H9 (cell line): ENCODE data around the gene KDM4C. TPM values are rescaled to one million over a fixed set of nuclear protein-coding genes. Genes with fewer than 3 reads are reported as not detected.

Source experiments
- DNase-seq: peaks from one replicate; pipeline ENCODE4 v3.0.0-alpha.2; 2017
- H2AFZ ChIP-seq: one replicate; pipeline ENCODE4 v1.6.1; 2013; ENCODE audit warnings: mild to moderate bottlenecking, low read length, control low read depth, moderate library complexity
- H2AK5ac ChIP-seq: 2 replicates; pipeline ENCODE4 v1.6.1; 2013; ENCODE audit warnings: low read length, control low read depth, mixed read lengths; ENCODE audit not compliant: insufficient read length
- H2BK120ac ChIP-seq: one replicate; pipeline ENCODE4 v1.6.1; 2013; ENCODE audit warnings: low read depth, mild to moderate bottlenecking, low read length, control low read depth, inconsistent platforms; ENCODE audit not compliant: poor library complexity, severe bottlenecking
- H2BK12ac ChIP-seq: 2 replicates; pipeline ENCODE4 v1.6.1; 2013; ENCODE audit warnings: low read length, control low read depth, mixed read lengths, low read depth; ENCODE audit not compliant: insufficient read length
- H2BK15ac ChIP-seq: 2 replicates; pipeline ENCODE4 v1.6.1; 2013; ENCODE audit warnings: low read depth, low read length, control low read depth
- H2BK20ac ChIP-seq: one replicate; pipeline ENCODE4 v1.6.1; 2013; ENCODE audit warnings: low read depth, mild to moderate bottlenecking, low read length, control low read depth, inconsistent platforms; ENCODE audit not compliant: poor library complexity, severe bottlenecking
- H2BK5ac ChIP-seq: 2 replicates; pipeline ENCODE4 v1.6.1; 2013; ENCODE audit warnings: low read length, control low read depth, mixed read lengths; ENCODE audit not compliant: insufficient read length
- H3K14ac ChIP-seq: 2 replicates; pipeline ENCODE4 v1.6.1; 2013; ENCODE audit warnings: low read length, control low read depth; ENCODE audit not compliant: insufficient read depth
- H3K18ac ChIP-seq: 2 replicates; pipeline ENCODE4 v1.6.1; 2013; ENCODE audit warnings: low read depth, mild to moderate bottlenecking, mixed read lengths, low read length, control low read depth; ENCODE audit not compliant: insufficient read length
- H3K23ac ChIP-seq: 2 replicates; pipeline ENCODE4 v1.6.1; 2013; ENCODE audit warnings: low read length, control low read depth, mixed read lengths, low read depth; ENCODE audit not compliant: insufficient read length
- H3K23me2 ChIP-seq: 2 replicates; pipeline ENCODE4 v1.6.1; 2013; ENCODE audit warnings: low read depth, mild to moderate bottlenecking, mixed read lengths, low read length, control low read depth; ENCODE audit not compliant: insufficient read length, poor library complexity, severe bottlenecking
- H3K27ac ChIP-seq: 2 replicates; pipeline ENCODE4 v1.5.1; 2013; ENCODE audit warnings: low read length, control low read depth, mixed read lengths, low read depth; ENCODE audit not compliant: insufficient read length
- H3K27me3 ChIP-seq: 2 replicates; pipeline ENCODE4 v1.6.1; 2013; ENCODE audit warnings: low read length, control low read depth, inconsistent platforms; ENCODE audit not compliant: insufficient read depth
- H3K4ac ChIP-seq: 2 replicates; pipeline ENCODE4 v1.6.1; 2013; ENCODE audit warnings: low read depth, mild to moderate bottlenecking, control low read depth, inconsistent platforms, low read length, moderate library complexity
- H3K4me1 ChIP-seq: 2 replicates; pipeline ENCODE4 v1.6.1; 2013; ENCODE audit warnings: low read length, control low read depth, inconsistent platforms; ENCODE audit not compliant: insufficient read depth
- H3K4me2 ChIP-seq: 2 replicates; pipeline ENCODE4 v1.6.1; 2013; ENCODE audit warnings: low read length, control low read depth, mixed read lengths; ENCODE audit not compliant: insufficient read length, insufficient read depth
- H3K56ac ChIP-seq: 2 replicates; pipeline ENCODE4 v1.6.1; 2013; ENCODE audit warnings: low read depth, mild to moderate bottlenecking, mixed read lengths, low read length, control low read depth; ENCODE audit not compliant: insufficient read length
- H3K79me1 ChIP-seq: 2 replicates; pipeline ENCODE4 v1.6.1; 2013; ENCODE audit warnings: low read depth, mild to moderate bottlenecking, moderate library complexity, low read length, control low read depth, inconsistent platforms; ENCODE audit not compliant: insufficient read depth, poor library complexity, severe bottlenecking
- H3K79me2 ChIP-seq: 2 replicates; pipeline ENCODE4 v1.6.1; 2013; ENCODE audit warnings: low read length, control low read depth, inconsistent platforms; ENCODE audit not compliant: insufficient read depth
- H3K9ac ChIP-seq: 2 replicates; pipeline ENCODE4 v1.6.1; 2013; ENCODE audit warnings: low read length, control low read depth, mixed read lengths; ENCODE audit not compliant: insufficient read length; ENCODE audit errors: extremely low read depth
- H3K9me3 ChIP-seq: one replicate; pipeline ENCODE4 v1.6.1; 2013; ENCODE audit warnings: low read depth, low read length, inconsistent platforms; ENCODE audit not compliant: control insufficient read depth
- H3T11ph ChIP-seq: one replicate; pipeline ENCODE4 v1.6.1; 2013; ENCODE audit warnings: mild to moderate bottlenecking, low read length, control low read depth, inconsistent platforms
- H4K20me1 ChIP-seq: one replicate; pipeline ENCODE4 v1.6.1; 2013; ENCODE audit not compliant: control insufficient read depth, insufficient read length, insufficient read depth
- H4K5ac ChIP-seq: 2 replicates; pipeline ENCODE4 v1.6.1; 2013; ENCODE audit warnings: low read depth, mild to moderate bottlenecking, mixed read lengths, low read length, control low read depth; ENCODE audit not compliant: insufficient read length
- H4K8ac ChIP-seq: replicated peaks from 2 replicates; pipeline ENCODE4 v1.6.1; 2013; ENCODE audit warnings: low read length, control low read depth, mixed read lengths, low read depth; ENCODE audit not compliant: insufficient read length
- H4K91ac ChIP-seq: 2 replicates; pipeline ENCODE4 v1.6.1; 2013; ENCODE audit warnings: low read depth, mild to moderate bottlenecking, moderate library complexity, mixed read lengths, low read length, control low read depth; ENCODE audit not compliant: insufficient read length
- H3K27ac Mint-ChIP-seq, 3 experiments: 2 replicates in 2 of 3; 3 replicates in 1 of 3; pipeline ENCODE4 v1.8.0; 2020 to 2021; ENCODE audit warnings: mixed read lengths in 3 of 3, mild to moderate bottlenecking in 1 of 3, moderate library complexity in 1 of 3
- H3K27me3 Mint-ChIP-seq: 2 replicates; pipeline ENCODE4 v1.8.0; 2021; ENCODE audit warnings: low read depth, mild to moderate bottlenecking, moderate library complexity, mixed read lengths
- H3K36me3 Mint-ChIP-seq, 3 experiments: 2 replicates in 2 of 3; 3 replicates in 1 of 3; pipeline ENCODE4 v1.8.0; 2020 to 2021; ENCODE audit warnings: low read depth in 3 of 3, mixed read lengths in 3 of 3; ENCODE audit not compliant: insufficient read depth in 1 of 3
- H3K4me1 Mint-ChIP-seq, 2 experiments: 2 replicates each; pipeline ENCODE4 v1.8.0; 2020; ENCODE audit warnings: mixed read lengths in 2 of 2
- H3K4me3 Mint-ChIP-seq, 2 experiments: 2 replicates in 1 of 2; 3 replicates in 1 of 2; pipeline ENCODE4 v1.8.0; 2020 to 2021; ENCODE audit warnings: mild to moderate bottlenecking in 2 of 2, mixed read lengths in 2 of 2, moderate library complexity in 1 of 2
- H3K9me3 Mint-ChIP-seq, 2 experiments: 2 replicates in 1 of 2; 3 replicates in 1 of 2; pipeline ENCODE4 v1.8.0; 2020; ENCODE audit warnings: mild to moderate bottlenecking in 2 of 2, mixed read lengths in 2 of 2, moderate library complexity in 1 of 2
- WGBS: extraction: QIAGEN DNeasy Blood & Tissue Kit; methylation state at CpG from one replicate; pipeline ENCODE4 v1.1.7; 2013; ENCODE audit warnings: missing lambda C conversion rate, low lambda C conversion rate, mixed read lengths; ENCODE audit not compliant: insufficient read length; ENCODE audit errors: extremely low coverage; 5-methylcytosine and 5-hydroxymethylcytosine counted together
- total RNA-seq: library from RNA; stranded (reverse); gene quantifications from 2 replicates; pipeline ENCODE4 v1.2.1, GENCODE V29; 2021
- TF ChIP-seq, protein P1 (sequence below): fragments of 200-600 bp; sonication (generic); conservative IDR thresholded peaks from 3 replicates; pipeline ENCODE4 v1.8.0; 2021; ENCODE audit warnings: antibody characterized with exemption, mild to moderate bottlenecking

The KDM4C gene
- total RNA-seq, 1 experiment from 2014 or later: 24.0 TPM

DNA sequence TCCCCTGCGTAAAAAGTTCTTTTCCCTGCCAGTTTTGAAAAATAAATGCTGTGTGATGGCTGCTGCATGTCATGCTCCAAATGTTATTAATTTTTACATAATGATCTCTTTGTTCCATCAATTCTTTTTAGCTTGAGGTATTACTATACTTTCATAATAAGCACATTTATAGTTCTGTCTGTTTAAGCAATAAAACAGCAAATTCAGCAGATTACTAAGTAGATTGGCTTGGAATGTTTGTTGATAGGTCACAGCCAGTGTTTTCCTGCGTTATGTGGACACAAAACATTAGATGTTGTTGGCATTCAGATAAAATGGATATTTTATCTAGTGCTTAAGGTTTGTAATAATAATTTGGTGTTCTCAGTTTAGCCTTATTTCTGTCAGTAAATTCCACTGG is 242.0 kb downstream of the KDM4C start:
- Mint-ChIP-seq H3K27ac (no peak overlapping the region), H3K9me3 (no peaks in the 10 kb centered on the region), H3K4me1 (no peaks in the 10 kb centered on the region), H3K36me3 (peaks cover 0 to 7% (median 0%) of the 10 kb centered on the region in 3 experiments; a peak in 3 of 7 replicates), H3K27me3 (no peaks in the 10 kb centered on the region; the same call in 1 of the 2 replicates), H3K4me3 (no peak overlapping the region)
- no peak for DNase-seq
- H3K4me2 ChIP-seq: no peak overlapping the region
- no peak overlapping the region for H3K23ac ChIP-seq
- H3K56ac ChIP-seq: no peak overlapping the region
- H3K9me3 ChIP-seq: no peaks in the 10 kb centered on the region
- H2AK5ac ChIP-seq: no peak overlapping the region
- no peaks in the 10 kb centered on the region for H3K4me1 ChIP-seq
- no peak overlapping the region for H4K8ac ChIP-seq
- H2BK20ac ChIP-seq: no peak overlapping the region
- TF ChIP-seq, protein P1, sequence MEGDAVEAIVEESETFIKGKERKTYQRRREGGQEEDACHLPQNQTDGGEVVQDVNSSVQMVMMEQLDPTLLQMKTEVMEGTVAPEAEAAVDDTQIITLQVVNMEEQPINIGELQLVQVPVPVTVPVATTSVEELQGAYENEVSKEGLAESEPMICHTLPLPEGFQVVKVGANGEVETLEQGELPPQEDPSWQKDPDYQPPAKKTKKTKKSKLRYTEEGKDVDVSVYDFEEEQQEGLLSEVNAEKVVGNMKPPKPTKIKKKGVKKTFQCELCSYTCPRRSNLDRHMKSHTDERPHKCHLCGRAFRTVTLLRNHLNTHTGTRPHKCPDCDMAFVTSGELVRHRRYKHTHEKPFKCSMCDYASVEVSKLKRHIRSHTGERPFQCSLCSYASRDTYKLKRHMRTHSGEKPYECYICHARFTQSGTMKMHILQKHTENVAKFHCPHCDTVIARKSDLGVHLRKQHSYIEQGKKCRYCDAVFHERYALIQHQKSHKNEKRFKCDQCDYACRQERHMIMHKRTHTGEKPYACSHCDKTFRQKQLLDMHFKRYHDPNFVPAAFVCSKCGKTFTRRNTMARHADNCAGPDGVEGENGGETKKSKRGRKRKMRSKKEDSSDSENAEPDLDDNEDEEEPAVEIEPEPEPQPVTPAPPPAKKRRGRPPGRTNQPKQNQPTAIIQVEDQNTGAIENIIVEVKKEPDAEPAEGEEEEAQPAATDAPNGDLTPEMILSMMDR: no peak
- H3K18ac ChIP-seq: no peak overlapping the region
- no peak overlapping the region for H2BK5ac ChIP-seq
- no peak overlapping the region for H2AFZ ChIP-seq
- H2BK12ac ChIP-seq: no peak overlapping the region
- no peak overlapping the region for H3K14ac ChIP-seq
- no peaks in the 10 kb centered on the region for H4K20me1 ChIP-seq
- H3K23me2 ChIP-seq: no peaks in the 10 kb centered on the region
- H3K27me3 ChIP-seq: no peaks in the 10 kb centered on the region
- no peaks in the 10 kb centered on the region for H3K79me1 ChIP-seq
- no peaks in the 10 kb centered on the region for H3K79me2 ChIP-seq
- WGBS: no CpG with 5 or more reads among the region's 2 CpGs
- H3K9ac ChIP-seq: no peak overlapping the region
- no peak overlapping the region for H4K91ac ChIP-seq
- H3T11ph ChIP-seq: no peak overlapping the region
- no peak overlapping the region for H3K4ac ChIP-seq
- no peak overlapping the region for H2BK120ac ChIP-seq
- H2BK15ac ChIP-seq: no peak overlapping the region
- no peak overlapping the region for H4K5ac ChIP-seq
- no peak overlapping the region for H3K27ac ChIP-seq
